GM18868 (cell line): ENCODE measurements around the gene CASKIN1.
"Not testable (repeated sequence)": the region's sequence is repeated elsewhere in the genome, so short reads cannot be mapped to it uniquely, and the experiment has no call there.

Experiments
- ATAC-seq: cut with Tn5 transposase; IDR thresholded peaks from one replicate; pipeline ENCODE4 v1.9.1; 2021; ENCODE audit warnings: mild to moderate bottlenecking, moderate library complexity; ENCODE audit not compliant: unreplicated experiment

CASKIN1 gene

DNA sequence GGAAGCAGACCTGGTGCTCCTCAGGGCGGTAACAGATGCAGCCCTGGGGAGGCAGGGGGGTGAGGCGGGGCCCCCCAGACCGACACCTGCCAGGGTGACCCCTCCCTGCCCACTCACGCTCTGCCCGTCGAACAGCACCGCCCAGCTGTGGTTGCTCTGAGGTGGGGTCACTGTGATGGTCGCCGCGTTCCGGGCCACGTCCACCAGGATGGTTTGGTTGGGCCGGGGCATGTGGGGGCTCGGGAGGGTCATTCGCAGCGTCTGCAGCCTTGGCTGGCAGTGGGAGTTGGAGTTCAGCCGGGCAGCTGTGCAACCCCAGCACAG, 13.6 kb upstream of the CASKIN1 start:
- ATAC-seq = no peak

DNA sequence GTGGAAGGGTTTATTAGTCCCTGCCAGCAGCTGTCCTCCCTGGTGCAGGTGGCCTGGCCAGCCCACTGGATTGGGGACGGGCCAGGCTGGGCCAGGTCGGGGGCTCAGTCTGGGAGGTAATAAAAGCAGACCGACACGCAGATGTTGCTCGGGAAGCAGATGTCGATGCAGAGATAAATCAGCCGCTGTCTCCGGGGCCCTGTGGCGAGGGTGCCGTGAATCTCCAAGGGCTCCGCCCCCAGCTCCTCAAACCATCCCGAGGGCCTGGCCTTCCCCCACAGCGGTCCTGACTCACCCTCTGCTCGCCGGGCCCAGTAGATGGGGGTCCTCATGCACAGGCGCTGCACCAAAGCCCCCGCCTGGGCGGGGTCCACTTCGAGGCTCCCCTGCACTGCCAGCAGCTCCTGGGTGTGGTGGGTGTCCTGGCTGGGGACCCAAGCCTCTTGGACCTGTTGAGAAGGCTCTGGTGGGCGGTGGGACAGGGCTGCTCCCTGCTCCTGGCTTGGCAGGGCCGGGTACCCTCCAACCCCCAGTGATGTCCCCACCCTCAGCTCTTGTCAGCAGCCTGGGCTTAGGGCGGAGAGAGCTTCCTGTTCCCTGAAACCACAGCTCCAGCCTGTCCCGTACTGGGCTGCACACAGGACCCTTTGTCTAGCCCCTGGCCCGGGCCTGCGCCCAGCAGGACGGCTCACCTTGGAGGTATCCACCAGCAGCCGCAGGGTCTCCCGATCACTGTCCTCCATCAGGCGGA, 13.0 kb upstream of the CASKIN1 start:
- ATAC-seq = no peak

DNA sequence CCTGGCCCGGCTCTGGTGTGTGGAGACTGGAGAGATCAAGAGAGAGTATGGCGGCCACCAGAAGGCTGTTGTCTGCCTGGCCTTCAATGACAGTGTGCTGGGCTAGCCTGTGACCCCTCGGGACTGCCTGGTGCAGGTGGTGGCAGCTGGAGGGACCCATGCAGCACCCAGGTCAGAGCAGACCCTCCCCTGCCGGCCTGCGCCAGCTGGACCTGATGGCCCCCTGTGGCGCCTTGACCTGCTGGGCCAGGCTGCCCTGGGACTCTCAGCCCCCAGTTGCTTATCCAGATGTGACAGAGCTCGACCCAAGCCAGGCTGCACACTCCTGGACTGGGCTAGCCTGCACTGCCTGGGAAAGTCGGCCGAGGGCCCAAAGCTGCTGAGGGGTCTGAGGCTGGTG, 12.4 kb upstream of the CASKIN1 start:
- ATAC-seq = no peak

DNA sequence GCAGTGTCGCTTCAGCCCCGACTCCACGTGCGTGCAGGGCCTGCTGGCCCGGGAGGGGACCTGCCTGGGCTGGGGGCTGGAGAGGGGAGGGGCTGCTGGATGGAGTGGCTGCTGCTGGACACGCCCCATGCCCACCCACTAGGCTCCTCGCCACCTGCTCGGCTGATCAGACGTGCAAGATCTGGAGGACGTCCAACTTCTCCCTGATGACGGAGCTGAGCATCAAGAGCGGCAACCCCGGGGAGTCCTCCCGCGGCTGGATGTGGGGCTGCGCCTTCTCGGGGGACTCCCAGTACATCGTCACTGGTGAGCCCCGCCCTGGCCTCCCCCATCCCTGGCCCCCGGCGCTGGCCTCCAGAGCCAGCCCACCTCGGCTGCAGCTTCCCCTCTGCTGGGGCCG, 11.9 kb upstream of the CASKIN1 start:
- ATAC-seq = no peak

DNA sequence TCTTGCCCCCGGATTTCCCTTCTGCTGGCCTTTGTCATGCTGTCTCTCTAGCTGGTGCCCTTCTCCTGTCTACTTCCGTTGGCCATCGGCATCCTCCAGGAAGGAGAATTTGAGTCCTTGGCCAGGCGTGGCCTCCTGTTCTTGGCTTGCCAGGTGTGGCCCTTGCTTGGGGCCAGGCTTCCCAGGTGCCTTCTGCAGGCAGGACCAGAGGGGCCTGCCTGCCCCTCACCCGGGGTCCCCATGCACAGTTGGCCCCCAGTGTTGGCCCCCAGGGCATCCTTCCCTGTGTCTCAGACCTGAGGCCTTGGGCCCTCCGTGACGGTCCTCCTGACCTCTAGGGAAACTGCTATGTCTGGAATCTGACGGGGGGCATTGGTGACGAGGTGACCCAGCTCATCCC, 11.5 kb upstream of the CASKIN1 start:
- no peak for ATAC-seq

DNA sequence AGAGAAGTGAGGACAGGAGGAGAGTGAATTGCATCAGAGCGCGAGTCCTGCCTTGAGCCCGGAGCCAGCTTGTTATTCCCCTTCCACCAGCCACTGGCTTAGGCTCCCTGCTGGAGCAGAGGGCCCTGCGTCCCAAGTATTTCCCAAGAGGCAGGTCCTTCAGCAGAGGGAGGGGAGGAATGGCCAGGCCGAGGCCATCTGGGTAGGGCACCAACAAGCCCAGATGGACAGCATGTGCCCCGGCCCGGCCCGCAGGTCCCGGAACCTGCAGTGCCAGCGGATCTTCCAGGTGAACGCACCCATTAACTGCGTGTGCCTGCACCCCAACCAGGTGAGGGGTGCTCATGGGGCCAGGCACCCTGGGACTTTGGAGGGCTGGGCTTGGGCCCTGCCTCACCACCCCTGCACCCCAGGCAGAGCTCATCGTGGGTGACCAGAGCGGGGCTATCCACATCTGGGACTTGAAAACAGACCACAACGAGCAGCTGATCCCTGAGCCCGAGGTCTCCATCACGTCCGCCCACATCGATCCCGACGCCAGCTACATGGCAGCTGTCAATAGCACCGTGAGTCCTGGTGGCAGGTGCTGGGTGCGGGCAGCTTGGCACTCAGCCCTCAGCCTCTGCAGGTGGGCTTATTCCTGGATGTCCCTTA, 10.5 kb upstream of the CASKIN1 start:
- no peak for ATAC-seq

DNA sequence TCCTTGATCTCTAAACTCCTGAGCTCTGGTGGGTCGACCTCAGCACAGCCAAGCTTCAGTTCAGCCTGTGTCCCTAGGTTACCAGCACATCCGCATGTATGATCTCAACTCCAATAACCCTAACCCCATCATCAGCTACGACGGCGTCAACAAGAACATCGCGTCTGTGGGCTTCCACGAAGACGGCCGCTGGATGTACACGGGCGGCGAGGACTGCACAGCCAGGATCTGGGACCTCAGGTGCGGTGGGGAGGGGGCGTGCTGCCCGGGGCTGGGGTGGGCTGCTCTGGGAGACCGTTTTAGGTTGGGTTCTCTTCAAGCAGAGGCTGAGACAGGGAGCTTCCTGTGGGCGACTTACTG, 10.0 kb upstream of the CASKIN1 start:
- ATAC-seq = no peak

DNA sequence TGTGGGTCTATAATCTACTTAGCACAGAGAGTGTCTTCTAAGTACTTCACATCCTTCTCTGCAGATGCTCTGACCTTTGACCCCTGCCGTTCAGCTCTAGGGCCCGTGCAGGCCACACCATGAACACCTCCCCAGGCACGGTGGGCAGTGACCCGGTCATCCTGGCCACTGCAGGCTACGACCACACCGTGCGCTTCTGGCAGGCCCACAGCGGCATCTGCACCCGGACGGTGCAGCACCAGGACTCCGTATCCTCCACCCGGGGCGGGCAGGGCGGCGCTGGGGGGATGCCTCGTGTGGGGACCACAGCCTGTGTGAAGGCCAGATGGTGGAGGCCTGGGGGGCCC, 9.5 kb upstream of the CASKIN1 start:
- ATAC-seq = peak; percentile 13

DNA sequence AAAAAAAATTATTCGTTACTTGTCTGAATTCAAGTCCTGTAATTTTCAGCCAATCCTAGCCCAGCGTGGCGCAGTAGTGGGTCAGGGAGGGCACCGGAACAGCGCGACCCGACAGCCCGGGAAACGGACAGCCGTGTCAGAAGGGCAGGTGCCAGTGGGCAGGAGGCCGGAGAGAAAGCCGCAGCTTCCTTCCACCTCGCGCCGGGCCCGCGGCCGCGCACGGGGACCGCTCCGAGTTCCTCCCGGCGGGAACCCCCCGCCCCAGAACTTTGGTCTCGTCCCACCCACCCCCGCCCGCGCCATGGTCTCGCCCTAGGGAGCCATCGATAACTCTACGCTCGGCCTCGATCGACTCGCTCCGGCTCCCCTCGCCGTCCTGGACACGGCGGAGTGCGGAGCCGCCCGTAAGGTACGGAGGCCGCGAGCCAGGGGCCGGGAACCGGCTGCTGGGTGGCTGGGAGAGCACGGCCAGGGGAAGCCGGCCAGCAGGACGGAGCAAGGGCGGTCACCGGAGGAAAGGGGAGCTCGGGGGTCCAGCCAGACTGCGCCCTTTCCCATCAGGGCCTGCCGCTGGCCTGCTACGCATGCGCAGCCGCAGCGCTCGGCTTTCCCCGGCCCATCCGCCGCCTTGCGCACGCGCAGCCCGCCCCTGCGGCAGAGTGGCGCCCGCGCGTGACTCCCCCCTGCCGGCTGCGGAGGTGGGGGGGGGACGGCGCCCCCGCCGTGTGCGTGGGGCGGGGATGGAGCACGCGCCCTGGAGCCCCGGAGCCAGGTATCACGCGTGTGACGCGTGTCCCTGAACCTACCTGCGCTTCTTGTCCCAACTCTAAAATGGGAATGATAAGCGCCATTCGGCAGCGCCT, 8.9 kb upstream of the CASKIN1 start, which contains the start of gene MLST8:
Gene MLST8, plus strand, starts transcription at position 351 of the 863 bp plus-strand sequence. CDS start 632 bp downstream, outside the sequence.
- peak; percentile 77 for ATAC-seq

DNA sequence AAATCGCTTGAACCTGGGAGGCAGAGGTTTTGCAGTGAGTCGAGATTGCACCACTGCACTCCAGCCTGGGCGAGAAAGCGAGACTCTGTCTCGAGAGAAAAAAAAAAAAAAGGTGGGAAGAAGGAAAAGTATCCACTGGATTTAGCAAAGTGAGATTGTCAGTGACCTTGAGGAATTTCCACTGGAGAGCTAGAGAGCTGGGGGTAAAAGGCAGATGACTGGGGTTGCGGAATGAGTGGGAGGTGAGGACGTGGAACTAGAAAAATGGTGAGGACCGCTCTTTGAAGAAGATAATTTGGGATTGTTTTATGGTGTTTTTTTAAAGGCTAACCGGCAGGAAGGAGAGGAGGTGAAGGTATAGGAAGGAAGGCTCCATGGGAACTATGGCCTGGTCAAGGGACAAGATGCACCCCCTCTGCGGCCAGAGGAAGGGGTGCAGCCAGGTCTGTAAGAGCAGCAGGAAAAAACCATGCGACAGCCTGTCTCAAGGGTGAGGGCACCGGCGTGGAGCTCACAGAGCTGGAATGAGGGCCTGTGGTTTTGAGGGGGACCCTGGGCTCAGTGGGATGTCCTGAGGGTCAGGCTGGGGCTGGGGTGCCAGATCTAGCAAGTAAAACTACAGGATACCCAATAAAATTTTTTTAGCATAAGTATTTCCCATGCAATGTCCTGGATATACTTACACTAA, 8.2 kb upstream of the CASKIN1 start:
- ATAC-seq = no peak

DNA sequence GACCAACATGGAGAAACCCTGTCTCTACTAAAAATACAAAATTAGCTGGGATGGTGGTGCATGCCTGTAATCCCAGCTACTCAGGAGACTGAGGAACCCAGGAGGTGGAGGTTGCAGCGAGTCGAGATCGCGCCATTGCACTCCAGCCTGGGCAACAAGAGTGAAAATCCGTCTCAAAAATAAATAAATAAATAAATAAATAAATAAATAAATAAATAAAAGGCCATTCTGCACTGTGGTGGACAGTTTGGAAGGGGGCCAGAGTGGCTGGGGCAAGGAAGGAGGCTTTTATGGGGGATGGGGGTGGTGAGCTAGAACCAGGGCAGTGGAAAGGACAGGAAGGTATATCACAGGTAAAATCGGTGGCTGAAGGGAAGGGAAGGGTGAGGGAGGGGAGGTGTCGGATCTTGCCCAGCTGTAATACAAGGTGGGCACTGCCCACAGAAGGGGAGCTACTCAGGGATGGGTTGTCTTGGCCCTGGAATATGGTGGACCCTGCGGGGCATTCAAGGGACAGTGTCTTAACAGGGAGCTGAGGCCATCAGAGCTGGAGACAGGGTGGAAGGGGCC, 6.8 kb upstream of the CASKIN1 start:
- not testable (repeated sequence) for ATAC-seq

DNA sequence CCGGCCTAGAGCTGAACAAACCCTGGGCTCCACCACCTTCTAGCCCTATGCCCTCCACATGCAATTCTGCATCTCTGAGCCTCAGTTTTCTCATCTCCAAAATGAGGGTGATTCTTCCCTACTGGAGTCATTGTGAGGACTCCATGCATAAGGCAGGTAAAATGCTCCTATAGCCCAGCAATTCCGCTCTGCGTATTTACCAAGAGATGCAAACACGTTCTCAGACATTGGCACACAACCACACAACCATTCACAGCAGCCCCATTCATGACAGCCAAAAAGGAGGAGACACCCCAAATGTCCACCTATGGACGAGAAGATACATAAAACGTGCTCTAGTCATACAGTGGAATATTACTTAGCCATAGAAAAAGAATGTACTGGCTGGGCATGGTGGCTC, 3.9 kb upstream of the CASKIN1 start:
- ATAC-seq = no peak

DNA sequence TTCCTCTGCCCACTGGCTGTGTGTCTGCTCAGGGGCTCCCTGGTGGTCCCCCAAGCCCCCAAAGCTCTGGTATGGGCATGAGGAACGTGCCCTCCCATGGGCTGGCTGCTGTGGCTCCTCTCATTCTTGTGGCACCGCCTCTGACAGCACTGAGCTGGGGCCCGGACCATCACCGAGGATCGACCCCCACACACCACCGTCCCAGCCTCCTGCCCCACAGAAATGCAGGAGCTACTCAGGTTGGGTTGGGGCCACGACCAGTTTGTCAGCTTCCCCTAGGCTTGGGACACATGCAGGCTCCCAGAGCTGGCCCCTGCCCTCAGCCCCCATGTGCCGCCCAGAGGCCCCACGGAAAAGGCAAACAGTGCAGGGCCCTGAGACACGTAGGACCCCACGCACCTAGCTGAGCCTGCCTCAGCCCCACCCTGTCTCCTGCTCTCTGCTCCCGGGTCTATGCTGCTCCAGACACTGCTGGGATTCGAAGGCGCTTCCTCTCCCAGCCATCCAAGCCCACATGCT, 3.3 kb upstream of the CASKIN1 start:
- ATAC-seq = no peak

DNA sequence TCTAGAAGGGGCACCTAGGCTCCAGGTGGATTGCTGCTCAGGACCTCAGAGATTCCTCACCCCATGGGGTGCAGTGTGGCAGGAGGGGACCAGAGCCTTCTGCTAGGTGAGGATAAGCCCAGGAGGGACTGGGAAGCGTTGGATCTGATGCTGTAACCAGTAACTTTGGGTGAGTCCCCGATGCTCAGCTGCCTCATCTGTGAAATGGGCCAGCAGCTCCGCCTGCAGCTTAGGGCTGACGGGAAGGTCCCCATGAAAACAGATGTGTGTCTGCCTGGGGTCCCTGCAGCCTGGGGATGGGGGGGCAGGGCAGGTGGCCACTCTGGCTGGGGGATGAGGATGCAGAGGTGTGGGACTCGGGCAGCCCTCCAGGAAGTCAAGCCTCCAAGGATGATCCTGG, 2.7 kb upstream of the CASKIN1 start:
- ATAC-seq = no peak

DNA sequence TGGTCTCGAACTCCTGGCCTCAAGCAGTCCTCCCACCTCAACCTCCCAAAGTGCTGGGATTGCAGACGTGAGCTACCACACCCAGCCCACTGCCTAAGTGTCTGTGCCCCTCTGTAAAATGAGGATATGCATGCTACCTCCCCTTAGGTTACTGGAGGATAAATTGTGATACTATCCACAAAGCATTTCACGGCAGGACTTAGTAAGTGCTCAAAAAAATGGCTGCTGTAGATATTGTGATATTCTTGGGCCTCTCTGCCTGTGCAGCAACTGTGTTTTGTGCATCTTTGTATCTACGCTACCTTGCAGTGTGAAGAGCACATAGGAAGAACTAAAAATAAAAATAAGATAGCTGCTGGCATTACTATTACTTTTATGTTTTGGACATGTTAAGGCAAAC, 1.9 kb upstream of the CASKIN1 start:
- no peak for ATAC-seq

DNA sequence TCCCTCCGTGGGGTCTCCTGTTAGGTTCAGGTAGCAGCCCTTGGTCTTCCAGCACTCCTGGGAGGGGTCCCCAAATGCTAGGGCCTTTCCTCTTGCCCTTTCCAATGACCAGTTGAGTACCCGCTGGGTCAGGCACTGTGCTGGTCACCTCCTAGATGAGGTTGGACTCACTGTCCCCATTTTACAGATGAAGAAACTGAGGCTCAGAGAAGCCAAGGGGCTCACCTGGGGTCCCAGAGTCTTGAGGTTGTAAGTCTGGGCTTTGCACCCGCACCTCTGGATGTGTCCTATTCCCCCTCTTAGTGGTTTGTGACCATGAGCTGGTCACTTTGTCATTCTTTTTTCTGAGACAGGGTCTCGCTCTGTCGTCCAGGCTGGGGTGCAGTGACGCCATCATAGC, 1.4 kb upstream of the CASKIN1 start:
- ATAC-seq = no peak

DNA sequence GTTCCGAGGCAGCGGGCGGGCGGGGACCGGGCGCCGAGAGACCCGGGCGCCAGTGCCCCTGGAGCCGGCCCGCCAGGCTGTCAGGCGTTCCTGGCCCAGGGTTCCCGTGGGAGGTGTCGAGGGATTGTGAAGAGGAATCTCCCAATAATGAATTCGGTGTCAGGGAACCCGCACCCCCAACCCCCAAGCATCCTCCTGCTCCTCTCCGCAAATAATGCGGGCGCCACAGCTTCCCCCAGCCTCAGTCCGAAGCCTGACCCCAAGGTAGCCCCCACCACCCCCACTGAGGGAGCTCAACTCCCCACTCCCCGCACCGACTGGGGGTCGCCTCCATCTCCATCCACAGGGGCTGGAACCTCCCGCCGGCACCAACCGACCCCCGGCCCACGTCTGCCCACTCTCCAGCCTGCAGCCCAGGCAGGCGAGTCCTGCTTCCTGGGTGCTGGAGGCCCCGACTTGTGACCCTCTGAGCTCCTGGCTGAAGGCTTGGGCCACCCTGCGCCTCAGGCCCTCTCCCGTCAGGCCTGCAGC, 641 bp upstream of the CASKIN1 start:
- no peak for ATAC-seq

DNA sequence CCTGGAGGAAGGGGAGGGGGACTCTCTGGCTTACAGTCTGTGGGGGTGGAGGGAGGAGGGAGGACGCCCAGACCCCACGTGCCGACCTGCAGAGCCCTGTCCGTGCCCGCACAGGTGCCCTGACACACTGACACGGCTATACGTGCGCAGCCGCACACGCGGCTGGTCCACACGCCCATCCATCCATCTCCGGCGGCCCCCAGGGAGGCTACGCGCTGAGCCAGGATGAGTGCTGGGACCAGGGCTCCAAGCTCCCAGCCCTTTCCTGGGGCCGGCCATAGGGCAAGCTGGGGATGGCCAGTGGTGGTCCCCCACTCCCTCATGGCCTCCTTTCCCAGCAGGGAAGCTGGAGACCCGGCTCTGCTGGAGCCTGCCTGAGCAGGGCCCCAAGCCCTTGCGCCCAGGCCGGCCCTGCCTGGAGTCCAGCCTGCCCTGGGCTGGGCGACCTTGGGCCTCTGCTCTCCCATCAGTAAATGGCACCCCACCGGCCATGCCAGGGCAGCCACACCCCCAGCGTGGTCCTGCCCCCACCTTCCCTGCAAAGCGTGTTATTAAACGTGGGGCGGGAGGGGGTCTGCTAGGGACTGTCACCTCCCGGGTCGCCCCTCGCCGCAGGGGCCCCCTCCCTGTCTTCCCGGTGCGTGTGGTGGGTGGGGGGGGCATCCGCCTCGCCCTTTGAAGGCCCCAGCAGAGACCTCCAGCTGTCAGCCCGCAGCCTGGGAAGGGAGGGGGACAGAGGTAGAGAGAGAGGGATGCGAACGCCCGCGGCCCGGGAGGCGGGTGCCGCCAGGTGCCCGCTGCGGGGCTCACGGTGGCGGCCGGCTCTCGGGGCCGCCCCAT, 863 bp downstream of the CASKIN1 start:
- no peak for ATAC-seq

DNA sequence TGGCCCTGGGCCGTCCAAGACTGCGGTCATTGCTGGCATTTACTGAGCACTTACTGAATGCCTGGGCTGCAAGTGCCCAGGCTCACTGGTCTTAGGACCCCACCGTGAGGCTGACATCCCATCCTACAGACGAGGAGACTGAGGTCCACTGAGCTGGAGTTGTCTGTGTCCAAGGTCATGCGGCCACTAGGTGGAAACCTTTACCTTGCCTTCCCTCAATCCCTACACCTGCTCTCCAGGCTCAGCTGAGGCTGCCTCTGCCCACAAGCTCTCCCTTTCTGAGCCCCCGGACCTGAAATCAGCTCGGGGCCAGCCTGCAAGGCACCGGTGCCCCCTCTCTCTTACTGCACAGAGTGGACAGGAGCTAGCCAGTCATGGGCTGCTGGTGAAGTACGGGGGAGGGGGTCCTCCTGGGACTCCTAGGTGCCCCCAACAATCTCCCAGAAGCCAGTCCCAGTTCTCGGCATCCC, 1.5 kb downstream of the CASKIN1 start:
- no peak for ATAC-seq
